ENCODE measurements around the gene MED1. TPM values are rescaled to one million over a fixed set of nuclear protein-coding genes. Genes with fewer than 3 reads are reported as not detected.
"Not testable (repeated sequence)": the region's sequence is repeated elsewhere in the genome, so short reads cannot be mapped to it uniquely, and the experiment has no call there.

The MED1 gene
- polyA plus RNA-seq, 3 donors: 48.7 to 54.4 (median 53.5) TPM

GRCh38 chr17:39376434-39376833, 74.6 kb downstream of the MED1 start:
- DNase-seq: no peak

- DNase-seq: not testable (repeated sequence)
Observed at GRCh38 chr17:39367805-39368204, 83.3 kb downstream of the MED1 start.

- no peak for DNase-seq
Observed at GRCh38 chr17:39365872-39366271, 85.2 kb downstream of the MED1 start.

- no peak for DNase-seq
Observed at GRCh38 chr17:39365242-39365641, 85.8 kb downstream of the MED1 start.

GRCh38 chr17:39364236-39365025, 86.6 kb downstream of the MED1 start:
- DNase-seq: no peak

- DNase-seq: no peak
Observed at GRCh38 chr17:39361064-39361463, 90.0 kb downstream of the MED1 start.

- DNase-seq: no peak
Observed at GRCh38 chr17:39360537-39360936, 90.5 kb downstream of the MED1 start.

GRCh38 chr17:39359994-39360393, 91.1 kb downstream of the MED1 start:
- DNase-seq: no peak

- no peak for DNase-seq
Observed at GRCh38 chr17:39357986-39358385, 93.1 kb downstream of the MED1 start.

GRCh38 chr17:39357488-39357887, 93.6 kb downstream of the MED1 start:
- DNase-seq: no peak

Other genes with a start within 250 kb of the MED1 start
- 1 to 10 TPM; 3.5 to 5.0 (median 4.6) TPM for gene STAC2, start 225.3 kb downstream of the MED1 start, polyA plus RNA-seq (ENCODE audit: insufficient read length in 3 of 3)
- gene FBXL20, start 49.6 kb downstream of the MED1 start, polyA plus RNA-seq (ENCODE audit: insufficient read length in 3 of 3): 10 to 100 TPM; 12.1 to 17.5 (median 14.1) TPM
- 10 to 100 TPM; 44.6 to 68.6 (median 64.7) TPM for gene CDK12, start 10.2 kb upstream of the MED1 start, polyA plus RNA-seq (ENCODE audit: insufficient read length in 3 of 3)
- gene NEUROD2, start 156.7 kb upstream of the MED1 start, polyA plus RNA-seq (ENCODE audit: insufficient read length in 3 of 3): under 1 TPM; 0.01 to 0.06 (median 0.04) TPM
- gene PPP1R1B, start 175.7 kb upstream of the MED1 start, polyA plus RNA-seq (ENCODE audit: insufficient read length in 3 of 3): 10 to 100 TPM in 2 of 3 donors, 1 to 10 TPM in 1; 9.1 to 13.6 (median 12.2) TPM
- 10 to 100 TPM; 49.1 to 54.7 (median 54.3) TPM for gene STARD3, start 185.9 kb upstream of the MED1 start, polyA plus RNA-seq (ENCODE audit: insufficient read length in 3 of 3)
- gene TCAP, start 214.1 kb upstream of the MED1 start, polyA plus RNA-seq (ENCODE audit: insufficient read length in 3 of 3): 1 to 10 TPM; 1.5 to 2.0 (median 1.9) TPM
- gene PNMT, start 217.2 kb upstream of the MED1 start, polyA plus RNA-seq (ENCODE audit: insufficient read length in 3 of 3): 1 to 10 TPM; 3.0 to 3.9 (median 3.3) TPM
- gene PGAP3, start 236.8 kb upstream of the MED1 start, polyA plus RNA-seq (ENCODE audit: insufficient read length in 3 of 3): 10 to 100 TPM; 37.4 to 48.6 (median 43.6) TPM
- gene ERBB2, start 248.8 kb upstream of the MED1 start, polyA plus RNA-seq (ENCODE audit: insufficient read length in 3 of 3): 100 to 1,000 TPM; 178 to 214 (median 210) TPM

Data from renal pelvis (tissue), 4 donors.